Activated T-helper 1 cell treated with anti-CD3 and anti-CD28 coated beads, Interleukin-2, amount 50 U/mL, for 16 hours (primary cell): ENCODE data around the gene B4GALT5.

Source experiments
- DNase-seq, 2 donors: peaks; one replicate each; pipeline ENCODE4 v3.0.0-alpha.2; 2020; ENCODE audit warnings: low read depth in 1 of 2, low spot score in 1 of 2

The B4GALT5 gene

DNA sequence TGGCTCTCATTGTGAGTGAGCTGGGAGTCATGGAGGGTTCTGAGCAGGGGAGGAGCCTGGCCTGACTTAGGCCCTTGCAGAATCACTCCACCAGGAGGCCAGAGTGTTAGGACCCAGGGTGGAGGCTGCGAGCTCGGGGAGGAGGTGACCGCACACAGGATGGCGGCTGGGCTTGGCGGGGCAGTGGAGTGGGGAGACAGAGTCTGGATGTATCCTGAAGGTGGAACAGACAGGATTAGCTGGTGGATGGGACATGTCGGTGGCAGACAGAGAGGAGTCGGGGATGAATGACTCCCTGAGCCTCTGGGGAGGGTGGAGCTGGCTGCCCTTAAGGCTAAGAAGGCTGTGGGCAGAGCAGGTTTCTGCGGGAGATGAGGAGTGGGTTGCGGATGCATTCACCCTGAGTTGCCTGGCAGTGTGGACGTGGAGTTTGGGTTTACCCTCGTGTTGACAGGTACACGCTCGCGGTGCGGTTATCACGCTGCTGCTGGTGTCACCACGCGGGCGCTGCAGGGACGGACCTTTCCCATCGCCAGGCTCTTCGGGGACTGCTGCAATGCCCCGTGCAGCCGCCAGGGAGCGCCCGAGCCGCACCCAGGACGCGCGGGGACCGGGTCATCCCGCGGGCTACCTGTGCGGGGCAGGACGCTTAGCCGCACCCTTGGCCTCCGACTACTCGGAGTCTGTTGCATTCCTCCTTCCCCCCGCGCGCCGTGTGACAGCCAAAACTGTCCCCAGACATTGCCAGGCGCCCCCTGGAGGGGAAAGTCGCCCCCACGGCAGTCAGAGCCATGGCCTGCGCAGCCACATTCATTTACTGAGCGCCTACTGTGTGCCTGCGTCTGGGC is 102.8 kb downstream of the B4GALT5 start:
- peak; percentile 47 to 63 for DNase-seq

DNA sequence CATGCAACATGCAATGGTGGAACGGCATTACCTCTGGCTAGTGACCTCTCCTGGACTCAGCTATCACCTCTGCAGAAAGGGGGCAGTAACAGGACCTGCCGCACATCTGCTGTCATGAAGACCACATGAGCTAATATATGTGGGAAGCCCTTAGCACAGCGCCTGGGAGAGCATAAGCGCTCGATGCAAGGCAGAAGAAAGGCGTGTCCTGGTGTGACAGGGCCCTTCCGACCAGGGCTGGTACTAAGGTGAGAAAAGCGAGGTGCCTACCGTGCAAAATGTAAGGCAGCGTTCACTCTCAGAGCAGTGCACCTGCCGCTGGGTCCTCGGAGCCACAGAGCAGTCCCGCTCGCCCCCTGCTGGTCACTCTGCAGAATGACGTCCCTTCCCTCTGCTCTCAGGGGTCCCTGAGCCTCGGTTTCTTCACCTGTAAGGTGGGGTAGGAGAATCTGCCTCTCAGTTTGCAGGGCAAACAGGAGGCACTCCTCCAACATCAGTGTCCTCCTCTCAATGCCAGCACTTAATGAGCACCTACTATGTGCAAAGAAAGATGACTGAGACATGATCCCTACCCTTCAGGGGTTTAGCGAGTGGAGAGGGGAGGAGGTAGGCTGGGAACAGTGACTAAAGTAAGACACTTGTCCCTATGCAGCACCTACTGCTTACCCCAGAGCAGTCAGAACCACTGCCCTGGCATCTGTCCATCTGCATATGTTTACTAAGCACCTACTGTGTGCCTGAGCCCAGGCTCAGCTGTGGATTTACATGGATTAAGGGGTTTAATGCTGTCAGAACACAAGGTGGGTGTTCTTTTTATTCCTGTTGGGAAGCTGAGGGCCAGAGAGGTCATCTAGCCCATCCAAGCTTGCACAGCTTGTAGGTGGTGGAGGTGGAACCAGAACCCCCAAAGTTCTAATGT is 104.7 kb downstream of the B4GALT5 start:
- peak; percentile 59 to 62 for DNase-seq

- no peak for DNase-seq
Observed at GRCh38 chr20:49607568-49607967, 106.1 kb downstream of the B4GALT5 start.

DNA sequence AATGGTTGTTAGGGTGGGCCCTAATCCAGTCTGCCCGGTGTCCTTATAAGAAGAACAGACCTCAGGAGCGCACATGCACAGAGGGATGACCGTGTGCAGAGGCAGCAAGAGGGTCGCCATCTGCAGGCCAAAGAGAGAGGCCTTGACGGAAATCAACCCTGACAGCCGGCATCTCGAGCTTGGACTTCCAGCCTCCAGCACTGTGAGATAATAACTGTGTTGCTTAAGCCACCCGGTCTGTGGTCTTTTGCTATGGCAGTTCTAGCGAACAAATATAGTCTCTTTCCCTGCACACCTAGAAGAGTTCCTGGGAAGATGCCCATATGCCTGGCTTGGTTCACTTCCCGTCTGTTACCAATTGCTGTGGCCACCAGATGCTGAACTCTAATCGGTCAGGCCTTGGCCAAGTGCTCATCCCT is 110.5 kb downstream of the B4GALT5 start:
- no peak for DNase-seq

GRCh38 chr20:49602345-49603208 is 111.1 kb downstream of the B4GALT5 start:
- no peak for DNase-seq

GRCh38 chr20:49601153-49601924 is 112.3 kb downstream of the B4GALT5 start:
- DNase-seq: no peak

- no peak for DNase-seq
Observed at GRCh38 chr20:49599746-49600113, 113.9 kb downstream of the B4GALT5 start.

- no peak for DNase-seq
Observed at GRCh38 chr20:49597825-49598395, 115.8 kb downstream of the B4GALT5 start.

DNA sequence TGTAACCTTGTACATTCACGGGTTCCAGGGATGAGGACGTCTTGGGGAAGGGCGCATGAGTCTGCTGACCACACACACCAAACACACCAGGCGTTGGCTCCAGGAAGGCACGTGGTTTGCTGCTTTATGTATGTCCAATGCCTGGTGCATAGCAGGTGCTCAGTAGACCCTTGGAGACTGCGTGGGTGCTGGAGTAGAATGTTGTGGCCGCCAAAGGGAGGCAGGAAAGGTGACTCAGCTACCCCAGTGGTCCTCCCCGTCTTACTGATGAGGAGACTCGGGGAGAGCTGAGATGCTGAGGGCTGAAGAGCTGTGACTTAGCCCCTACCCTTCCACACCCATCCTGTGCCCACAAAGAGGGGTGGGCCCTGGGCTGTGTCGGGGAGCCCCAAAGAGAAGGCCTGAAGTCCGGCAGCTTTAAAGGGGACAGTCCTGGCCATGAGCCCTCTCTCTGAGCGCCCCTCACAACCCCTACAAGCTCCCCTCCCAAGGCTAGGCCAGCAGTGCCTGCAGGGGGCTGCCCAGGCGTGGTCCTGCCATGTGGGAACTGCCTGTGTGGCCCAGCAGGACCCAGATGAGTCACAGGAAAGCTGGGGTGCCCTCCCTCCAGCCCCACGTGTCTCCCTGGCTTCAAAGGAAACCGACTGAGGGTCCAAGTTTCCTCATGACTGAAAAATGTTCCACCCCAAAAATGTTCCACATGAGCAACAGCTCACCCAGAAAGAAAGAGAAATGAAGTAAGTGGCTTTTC is 117.7 kb downstream of the B4GALT5 start:
- DNase-seq: peak in 1 of 2 donors; percentile 27

GRCh38 chr20:49595346-49595745 is 118.3 kb downstream of the B4GALT5 start:
- DNase-seq: no peak

DNA sequence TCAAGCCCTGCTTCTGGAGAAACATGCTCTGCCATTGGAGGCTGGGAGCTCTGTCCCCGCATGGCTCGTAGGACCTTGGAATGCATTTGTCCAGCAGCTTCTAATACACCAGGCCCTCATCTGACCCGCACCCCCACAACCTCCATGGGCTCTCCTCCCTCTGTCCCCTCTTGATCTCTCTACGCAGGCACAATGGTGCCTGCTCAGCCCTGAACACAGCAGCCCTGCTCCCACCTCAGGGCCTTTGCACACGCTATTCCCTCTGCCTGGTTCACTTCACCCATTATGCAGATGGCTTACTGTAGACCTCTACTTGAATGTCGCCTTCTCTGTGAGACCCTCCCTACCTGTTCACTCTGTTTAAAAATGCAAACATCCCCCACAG is 118.8 kb downstream of the B4GALT5 start:
- DNase-seq: no peak

- DNase-seq: peak in 1 of 2 donors; percentile 42
Observed at GRCh38 chr20:49594143-49594930, 119.3 kb downstream of the B4GALT5 start.

DNA sequence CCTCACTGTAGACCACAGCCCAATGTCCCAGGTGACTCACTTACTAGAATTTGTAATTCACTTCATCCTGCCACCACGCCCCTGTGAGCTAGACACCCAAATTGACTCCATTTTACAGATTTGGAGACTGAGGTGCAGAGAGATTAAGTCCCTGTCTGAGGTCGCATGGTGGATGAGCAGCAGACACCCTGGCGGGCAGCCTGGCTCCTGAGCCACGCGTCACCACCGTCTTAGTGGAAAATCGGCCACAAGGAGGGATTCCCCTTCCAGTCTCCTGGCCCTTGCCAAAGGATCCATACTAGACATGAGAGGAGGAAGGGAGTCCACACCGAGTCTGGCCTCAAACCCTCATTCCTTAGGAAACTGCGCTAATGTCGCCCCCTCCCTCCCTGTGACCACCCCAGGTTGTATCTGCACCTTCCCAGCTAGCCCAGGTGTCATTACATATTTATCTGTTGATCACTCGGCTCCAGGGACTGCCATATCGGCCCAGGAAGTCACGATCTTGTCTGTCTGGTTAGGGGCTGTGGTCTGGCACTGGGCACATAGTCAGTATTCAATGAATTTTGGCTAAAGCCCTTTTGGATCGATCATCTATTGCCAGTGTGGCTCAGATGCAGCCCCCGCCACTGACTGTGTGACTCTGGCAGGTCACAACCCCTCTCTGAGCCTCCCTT is 120.1 kb downstream of the B4GALT5 start:
- DNase-seq: no peak

DNA sequence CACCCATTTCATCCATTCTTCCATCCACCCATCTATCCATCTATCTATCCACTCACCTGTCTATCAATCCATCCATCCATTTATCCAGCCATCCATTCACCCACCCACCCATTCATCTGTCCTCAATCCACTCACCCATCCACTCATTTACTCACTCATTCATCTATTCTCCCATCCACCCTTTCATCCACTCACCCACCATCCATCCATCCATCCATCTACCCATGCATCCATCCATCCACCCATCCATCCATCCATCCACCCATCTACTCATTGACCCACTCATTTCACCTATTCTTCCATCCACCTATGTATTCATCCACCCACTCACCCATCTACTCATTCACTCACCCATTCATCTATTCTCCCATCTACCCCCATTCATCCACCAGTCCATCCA is 121.6 kb downstream of the B4GALT5 start:
- no peak for DNase-seq

GRCh38 chr20:49591217-49591865 is 122.3 kb downstream of the B4GALT5 start:
- DNase-seq: no peak

- DNase-seq: no peak
Observed at GRCh38 chr20:49590163-49591017, 123.3 kb downstream of the B4GALT5 start.
